Fibroblast of villous mesenchyme (primary cell): ENCODE data around the gene CBR1. TPM values are rescaled to one million over a fixed set of nuclear protein-coding genes. Genes with fewer than 3 reads are reported as not detected.
A peak's percentile ranks its signal among the peaks of the same experiment; 100 is the strongest.
"Not testable (repeated sequence)": the region's sequence is repeated elsewhere in the genome, so short reads cannot be mapped to it uniquely, and the experiment has no call there.

ENCODE experiments used
- DNase-seq: peaks from one replicate; pipeline ENCODE4 v3.0.0-alpha.2; 2010; ENCODE audit warnings: low read depth
- H3K4me3 ChIP-seq: 2 replicates; pipeline ENCODE4 v1.5.1; 2011; ENCODE audit warnings: low read depth, mild to moderate bottlenecking, low read length
- total RNA-seq: library from RNA; depleted of rRNA; stranded (reverse); fragments of >200 nt; gene quantifications from 2 replicates; pipeline ENCODE4 v1.2.3, GENCODE V29; 2012
- TF ChIP-seq, protein P1 (sequence below): IDR thresholded peaks from 2 replicates; pipeline ENCODE4 v1.5.1; 2012; ENCODE audit warnings: low read depth, mild to moderate bottlenecking, low read length; ENCODE audit not compliant: insufficient read depth

The CBR1 gene
- total RNA-seq, 1 donor, result 80.7 TPM

DNA sequence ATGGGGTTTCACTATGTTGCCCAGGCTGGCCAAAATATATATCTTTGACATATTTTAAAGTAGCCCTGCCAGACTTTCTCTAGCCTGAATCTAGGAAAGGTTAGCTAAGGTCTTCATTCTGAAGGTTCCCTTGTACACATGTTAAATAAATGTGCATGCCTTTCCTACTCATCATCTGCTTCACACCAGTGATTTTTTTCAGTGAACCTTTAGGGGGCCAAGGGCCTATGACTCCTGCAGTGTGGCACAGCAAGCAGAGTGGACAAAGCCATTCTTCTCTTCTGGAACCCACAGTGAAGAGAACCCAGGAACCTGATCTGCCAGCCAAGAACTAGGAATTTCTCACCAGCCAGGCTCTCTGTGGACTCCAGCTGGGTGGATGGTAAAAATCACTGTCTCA lies 22.9 kb downstream of the CBR1 start:
- no peak for DNase-seq
- H3K4me3 ChIP-seq, result no peak overlapping the region
- TF ChIP-seq, protein P1, sequence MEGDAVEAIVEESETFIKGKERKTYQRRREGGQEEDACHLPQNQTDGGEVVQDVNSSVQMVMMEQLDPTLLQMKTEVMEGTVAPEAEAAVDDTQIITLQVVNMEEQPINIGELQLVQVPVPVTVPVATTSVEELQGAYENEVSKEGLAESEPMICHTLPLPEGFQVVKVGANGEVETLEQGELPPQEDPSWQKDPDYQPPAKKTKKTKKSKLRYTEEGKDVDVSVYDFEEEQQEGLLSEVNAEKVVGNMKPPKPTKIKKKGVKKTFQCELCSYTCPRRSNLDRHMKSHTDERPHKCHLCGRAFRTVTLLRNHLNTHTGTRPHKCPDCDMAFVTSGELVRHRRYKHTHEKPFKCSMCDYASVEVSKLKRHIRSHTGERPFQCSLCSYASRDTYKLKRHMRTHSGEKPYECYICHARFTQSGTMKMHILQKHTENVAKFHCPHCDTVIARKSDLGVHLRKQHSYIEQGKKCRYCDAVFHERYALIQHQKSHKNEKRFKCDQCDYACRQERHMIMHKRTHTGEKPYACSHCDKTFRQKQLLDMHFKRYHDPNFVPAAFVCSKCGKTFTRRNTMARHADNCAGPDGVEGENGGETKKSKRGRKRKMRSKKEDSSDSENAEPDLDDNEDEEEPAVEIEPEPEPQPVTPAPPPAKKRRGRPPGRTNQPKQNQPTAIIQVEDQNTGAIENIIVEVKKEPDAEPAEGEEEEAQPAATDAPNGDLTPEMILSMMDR, result no peak

DNA sequence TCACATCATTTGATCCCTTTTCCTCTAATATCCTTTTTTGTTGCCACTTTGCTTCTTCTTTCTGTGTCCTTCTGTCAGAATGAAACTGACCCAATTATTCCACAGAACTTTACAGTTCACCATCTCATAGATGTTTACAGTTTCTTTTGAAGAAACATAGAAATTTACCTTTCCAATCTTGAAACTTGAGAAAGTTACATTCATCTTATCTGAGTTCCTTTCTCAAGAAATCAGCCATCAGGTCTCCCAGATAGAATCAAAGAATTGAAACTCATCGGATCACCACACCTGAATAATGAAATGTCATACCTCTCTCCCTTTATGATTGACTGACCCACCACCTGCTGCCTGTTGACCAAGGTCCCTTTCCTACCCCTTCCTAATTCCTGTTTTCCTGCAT lies 23.7 kb downstream of the CBR1 start:
- no peak for DNase-seq
- H3K4me3 ChIP-seq, result no peak overlapping the region
- TF ChIP-seq, protein P1, result no peak

DNA sequence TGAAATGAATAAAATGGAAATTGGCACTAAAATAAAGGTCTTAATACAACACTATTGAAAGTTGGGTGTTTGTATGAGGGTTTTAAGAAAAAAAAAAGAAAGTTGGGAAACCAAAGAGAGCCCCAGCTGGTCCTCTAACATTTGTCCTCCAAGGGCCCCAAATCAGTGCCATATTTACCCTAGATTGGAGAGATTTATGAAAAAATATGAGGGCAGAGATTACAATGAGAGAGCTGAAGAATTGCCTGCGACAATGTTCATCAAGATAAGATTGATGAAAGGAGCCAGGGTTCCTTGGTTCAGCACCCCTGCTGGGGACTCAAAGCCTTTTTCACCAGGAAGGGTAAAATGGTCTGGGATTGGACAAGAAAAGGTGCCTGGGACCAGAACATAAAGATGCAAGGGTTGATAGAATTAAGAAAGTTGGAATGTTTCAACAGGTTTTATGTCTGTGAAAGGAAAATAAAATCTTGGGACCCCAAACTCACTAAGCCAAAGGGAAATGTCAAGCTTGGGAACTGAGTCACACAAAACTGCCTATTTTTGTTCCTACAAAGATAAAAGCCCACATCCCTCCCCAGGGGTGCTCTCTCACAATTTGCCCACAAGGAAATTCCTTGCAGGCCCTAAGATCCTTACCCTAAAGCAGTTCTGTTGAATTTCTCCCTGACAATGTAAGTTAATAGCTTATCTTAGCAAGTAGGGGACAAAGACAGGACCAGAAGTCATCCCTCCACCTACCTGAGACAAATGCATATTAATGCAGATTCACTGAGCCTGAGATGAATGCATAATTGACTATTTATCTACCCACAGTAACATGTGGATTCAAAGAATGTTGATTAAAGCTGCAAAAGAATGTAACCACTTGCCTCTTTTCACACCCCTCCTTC lies 26.8 kb downstream of the CBR1 start:
- no peak overlapping the region for H3K4me3 ChIP-seq
- no peak for DNase-seq
- TF ChIP-seq, protein P1, result no peak

DNA sequence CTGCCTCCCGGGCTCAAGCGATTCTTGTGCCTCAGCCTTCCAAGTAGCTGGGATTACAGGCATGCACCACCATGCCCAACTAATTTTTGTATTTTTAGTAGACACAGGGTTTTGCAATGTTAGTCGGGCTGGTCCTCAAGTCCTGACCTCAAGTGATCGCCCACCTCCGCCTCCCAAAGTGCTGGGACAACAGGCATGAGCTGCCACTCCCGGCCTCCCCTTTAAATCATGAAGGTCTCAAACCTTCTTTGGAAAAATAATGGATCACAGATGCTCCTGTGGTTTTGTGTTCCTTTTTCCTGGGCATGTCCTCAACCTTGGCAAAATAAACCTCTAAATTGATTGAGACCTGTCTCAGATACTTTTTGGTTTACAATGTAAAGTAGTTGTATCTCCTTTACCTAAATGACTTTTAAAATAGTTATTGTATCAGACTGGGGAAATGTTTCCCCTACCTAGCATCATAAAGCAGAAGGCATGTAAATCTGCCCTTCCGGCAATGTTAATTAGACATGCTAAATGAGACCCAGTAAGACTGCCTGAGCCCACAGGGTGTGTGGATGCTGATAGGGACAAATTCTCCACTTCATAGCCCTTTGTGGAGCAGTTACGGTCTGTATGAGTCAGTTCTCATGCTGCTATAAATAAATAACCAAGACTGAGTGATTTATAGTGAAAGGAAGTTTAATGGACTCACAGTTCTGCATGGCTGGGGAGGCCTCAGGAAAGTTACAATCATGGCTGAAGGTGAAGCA lies 27.8 kb downstream of the CBR1 start:
- TF ChIP-seq, protein P1, result no peak
- DNase-seq, result peak; percentile 13

DNA sequence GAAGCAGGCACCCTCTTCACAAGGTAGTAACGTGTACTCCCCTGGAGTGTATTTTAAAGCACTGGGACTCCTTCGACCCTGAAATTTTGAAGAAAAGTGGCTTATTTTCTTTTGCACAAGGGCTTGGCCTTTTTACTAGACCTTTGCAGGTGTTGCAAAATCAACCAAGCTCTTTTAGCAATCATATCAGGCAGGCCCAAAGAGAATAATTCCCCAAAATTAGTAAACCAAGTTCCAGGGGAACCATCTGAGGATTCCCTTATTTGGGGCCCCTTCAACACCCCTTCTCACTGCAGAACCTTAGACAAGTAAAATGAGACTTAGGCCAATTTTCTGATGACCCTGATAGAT lies 28.3 kb downstream of the CBR1 start:
- TF ChIP-seq, protein P1, result no peak
- no peak for DNase-seq
- no peak overlapping the region for H3K4me3 ChIP-seq

More for the DNA sequence above, 27.8 kb downstream of the CBR1 start:
- no peak overlapping the region for H3K4me3 ChIP-seq

DNA sequence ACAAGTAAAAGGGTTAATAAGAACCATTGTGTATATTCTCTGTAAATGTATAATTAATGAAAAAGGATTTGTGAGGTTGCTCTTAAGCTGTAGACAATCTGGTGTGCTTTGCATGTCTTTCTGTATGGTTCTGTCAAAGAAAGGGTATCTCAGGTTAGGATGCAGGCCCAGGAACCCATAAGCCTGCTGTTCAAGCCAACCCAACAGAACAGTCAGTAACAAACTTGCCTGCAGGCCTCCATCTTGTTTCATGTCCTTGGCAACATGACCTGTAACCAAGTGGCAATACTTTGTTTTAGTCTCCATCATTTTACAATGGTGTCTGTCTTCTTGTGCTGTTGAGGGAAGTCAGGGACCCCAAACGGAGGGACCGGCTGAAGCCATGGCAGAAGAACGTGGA lies 29.2 kb downstream of the CBR1 start:
- no peak for DNase-seq
- H3K4me3 ChIP-seq, result no peak overlapping the region
- TF ChIP-seq, protein P1, result no peak

DNA sequence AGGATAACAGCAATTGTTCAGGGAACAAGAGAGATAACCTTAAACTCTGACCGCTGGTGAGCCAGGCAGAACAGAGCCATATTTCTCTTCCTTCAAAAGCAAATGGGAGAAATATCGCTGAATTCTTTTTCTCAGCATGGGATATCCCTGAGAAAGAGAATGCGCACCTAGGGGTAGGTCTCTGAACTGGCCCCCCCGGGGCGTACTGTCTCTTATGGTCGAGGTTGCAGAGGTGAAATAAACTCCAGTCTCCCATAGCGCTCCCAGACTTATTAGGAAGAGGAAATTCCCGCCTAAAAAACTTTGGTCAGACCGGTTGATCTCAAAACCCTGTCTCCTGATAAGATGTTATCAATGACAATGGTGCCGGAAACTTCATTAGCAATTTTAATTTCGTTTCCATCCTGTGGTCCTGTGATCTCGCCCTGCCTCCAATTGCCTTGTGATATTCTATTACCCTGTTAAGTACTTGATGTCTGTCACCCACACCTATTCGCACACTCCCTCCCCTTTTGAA lies 29.9 kb downstream of the CBR1 start:
- DNase-seq, result not testable (repeated sequence)

More for the DNA sequence above, 29.9 kb downstream of the CBR1 start:
- not testable (repeated sequence) for H3K4me3 ChIP-seq
